Mucosa of gallbladder (tissue), 1 donor: ENCODE measurements around the gene TTLL5. TPM values are rescaled to one million over a fixed set of nuclear protein-coding genes. Genes with fewer than 3 reads are reported as not detected.

ENCODE experiments used
- DNase-seq: peaks from one replicate; pipeline ENCODE4 v3.0.0-alpha.2; 2020; ENCODE audit warnings: low spot score
- total RNA-seq: library from RNA; stranded (reverse); gene quantifications from one replicate; pipeline ENCODE4 v1.2.1, GENCODE V29; 2021
- donor health status: DM: no; HTN: no; CAD: no.

The TTLL5 gene
- total RNA-seq, 1 donor from 2014 or later: 30.1 TPM

DNA sequence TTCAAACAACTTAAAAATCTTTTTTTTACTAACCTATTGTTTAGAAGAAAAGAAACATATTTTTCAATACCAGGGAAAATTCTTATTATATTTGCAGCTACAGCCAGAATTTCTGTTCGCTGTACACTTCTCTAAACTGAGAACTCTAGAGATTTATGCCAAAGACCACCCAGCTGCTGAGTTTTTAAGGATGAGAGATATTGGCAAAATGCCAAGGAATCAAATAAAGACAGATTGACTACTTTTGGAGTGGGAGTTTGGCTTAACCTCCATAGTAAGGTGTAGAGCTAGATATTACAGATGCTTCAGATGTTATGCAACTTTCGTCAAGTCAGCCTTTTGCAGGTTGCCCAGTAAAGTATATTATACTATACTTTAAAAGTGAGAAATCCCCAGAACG is 71.8 kb downstream of the TTLL5 start:
- DNase-seq: no peak

DNA sequence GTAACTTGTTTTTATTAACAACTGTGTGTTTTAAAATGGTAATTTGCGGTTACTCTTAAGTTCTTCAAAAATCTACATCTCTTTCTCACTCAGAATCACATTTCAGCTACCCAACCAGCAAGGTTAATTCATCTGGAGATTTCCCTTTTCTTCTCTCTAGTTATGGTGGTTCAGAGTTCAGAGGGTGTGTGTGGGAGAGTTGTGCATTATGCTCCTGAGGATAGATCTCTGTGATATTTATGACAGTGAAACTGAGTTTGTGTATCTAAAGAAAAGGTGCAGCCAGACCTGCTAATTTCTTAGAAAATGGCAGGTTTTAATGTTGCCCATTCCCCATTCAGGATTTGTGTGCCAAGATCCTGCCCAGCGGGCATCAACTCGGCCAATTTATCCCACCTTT is 73.8 kb downstream of the TTLL5 start:
- DNase-seq: no peak

- DNase-seq: no peak
Observed at GRCh38 chr14:75736845-75737485, 75.9 kb downstream of the TTLL5 start.

DNA sequence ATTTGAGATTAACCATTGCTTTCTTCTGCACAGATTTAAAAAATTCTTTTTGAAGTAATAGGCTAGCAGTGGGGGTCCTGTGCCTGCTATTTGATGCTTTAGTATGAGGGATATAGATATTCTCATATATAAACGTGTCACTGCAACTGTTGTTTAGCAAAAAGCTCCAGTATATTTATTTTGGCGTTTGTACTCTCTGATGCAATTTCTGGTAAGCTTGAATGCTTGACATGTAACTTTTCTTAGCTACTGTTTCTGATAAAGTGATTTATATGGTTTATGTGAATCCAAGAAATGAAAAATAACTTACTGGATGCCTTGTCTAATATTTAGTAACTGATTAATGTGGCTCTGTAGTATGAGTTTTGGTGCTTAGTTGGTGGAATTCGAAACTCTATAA is 77.1 kb downstream of the TTLL5 start:
- DNase-seq: no peak

DNA sequence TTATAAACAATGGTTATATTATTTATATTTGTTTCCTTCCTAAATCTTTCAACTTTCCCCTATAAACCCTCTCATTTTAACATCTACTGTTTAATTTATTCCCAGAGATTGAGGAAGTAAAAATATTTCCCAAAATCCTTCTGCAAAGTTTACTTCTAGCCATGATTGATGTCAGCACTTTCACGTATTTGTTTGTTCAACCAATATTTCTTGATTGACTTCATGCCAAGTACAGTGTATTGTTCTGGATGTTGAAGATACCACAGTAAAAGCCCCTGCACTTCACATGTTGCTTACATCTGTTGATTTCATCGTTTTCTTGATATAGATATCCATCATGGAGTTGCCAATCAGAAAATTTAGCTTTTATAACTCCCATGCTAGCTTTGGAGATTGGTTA is 81.8 kb downstream of the TTLL5 start:
- no peak for DNase-seq

- no peak for DNase-seq
Observed at GRCh38 chr14:75747899-75748298, 86.9 kb downstream of the TTLL5 start.

GRCh38 chr14:75748336-75748735 is 87.3 kb downstream of the TTLL5 start:
- DNase-seq: no peak

DNA sequence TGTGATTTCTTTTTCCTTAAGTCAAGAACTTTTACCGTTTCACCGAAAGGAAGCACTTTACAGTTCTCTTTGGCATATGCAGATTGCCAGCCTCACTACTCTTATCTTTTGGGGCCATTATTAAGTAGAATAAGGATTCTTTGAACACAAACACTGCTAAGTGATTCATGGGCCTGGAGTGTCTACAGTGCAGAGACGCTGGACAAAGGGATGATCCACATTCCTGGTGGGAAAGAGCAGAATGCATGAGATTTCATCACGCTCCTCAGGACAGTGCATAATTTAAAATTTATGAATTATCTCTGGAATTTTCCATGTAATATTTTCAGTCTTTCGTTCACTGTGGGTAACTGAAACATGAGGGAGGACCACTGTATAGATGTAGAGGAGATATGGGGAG is 90.2 kb downstream of the TTLL5 start:
- DNase-seq: no peak

GRCh38 chr14:75752086-75752485 is 91.0 kb downstream of the TTLL5 start:
- no peak for DNase-seq

- no peak for DNase-seq
Observed at GRCh38 chr14:75752907-75753594, 92.0 kb downstream of the TTLL5 start.

GRCh38 chr14:75753696-75754095 is 92.7 kb downstream of the TTLL5 start:
- DNase-seq: no peak

- DNase-seq: no peak
Observed at GRCh38 chr14:75757644-75758402, 96.8 kb downstream of the TTLL5 start.

DNA sequence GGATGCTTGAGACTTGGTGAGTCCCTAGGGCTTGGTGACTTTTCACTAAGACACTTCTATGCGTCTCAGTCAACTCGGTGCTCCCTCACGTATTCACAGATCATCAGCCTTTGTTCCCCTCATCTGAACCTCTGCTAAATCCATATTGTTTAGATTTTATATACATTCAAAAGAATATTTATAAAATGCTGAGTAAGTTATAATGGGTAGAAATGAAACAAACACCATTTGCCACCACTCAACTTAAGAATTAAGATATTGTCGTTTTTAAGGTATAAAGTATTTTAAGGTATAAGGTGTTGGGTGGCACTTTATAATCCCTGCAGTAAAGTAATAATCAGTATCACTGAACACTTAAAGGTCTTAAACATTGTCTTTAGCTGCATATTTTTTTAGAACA is 103.0 kb downstream of the TTLL5 start:
- no peak for DNase-seq

- DNase-seq: no peak
Observed at GRCh38 chr14:75769047-75769685, 108.1 kb downstream of the TTLL5 start.

DNA sequence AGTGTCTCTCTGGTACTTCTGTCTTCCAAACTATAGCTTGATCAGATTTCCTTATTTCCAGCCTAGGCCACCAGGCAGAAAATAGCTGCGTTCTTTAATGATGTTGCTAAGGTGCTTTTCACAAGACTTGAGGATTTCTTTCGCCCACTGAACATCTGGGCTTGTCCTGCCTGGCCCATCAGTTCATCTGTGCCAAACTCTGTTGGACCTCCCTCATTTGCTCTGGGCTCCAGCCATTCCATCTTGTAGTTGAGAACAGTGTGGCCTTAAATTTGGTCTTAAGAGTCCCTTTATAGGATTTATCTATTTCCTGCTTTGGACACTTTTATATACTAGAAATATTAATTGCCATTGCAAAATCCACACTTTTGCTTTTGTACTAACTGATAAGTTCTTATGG is 109.6 kb downstream of the TTLL5 start:
- no peak for DNase-seq

- no peak for DNase-seq
Observed at GRCh38 chr14:75771595-75771994, 110.5 kb downstream of the TTLL5 start.

GRCh38 chr14:75773046-75773445 is 112.0 kb downstream of the TTLL5 start:
- no peak for DNase-seq

GRCh38 chr14:75781096-75781495 is 120.0 kb downstream of the TTLL5 start:
- DNase-seq: no peak

- no peak for DNase-seq
Observed at GRCh38 chr14:75783184-75783583, 122.1 kb downstream of the TTLL5 start.

GRCh38 chr14:75783602-75784313 is 122.7 kb downstream of the TTLL5 start:
- no peak for DNase-seq

GRCh38 chr14:75784314-75784686 is 123.3 kb downstream of the TTLL5 start:
- DNase-seq: no peak

DNA sequence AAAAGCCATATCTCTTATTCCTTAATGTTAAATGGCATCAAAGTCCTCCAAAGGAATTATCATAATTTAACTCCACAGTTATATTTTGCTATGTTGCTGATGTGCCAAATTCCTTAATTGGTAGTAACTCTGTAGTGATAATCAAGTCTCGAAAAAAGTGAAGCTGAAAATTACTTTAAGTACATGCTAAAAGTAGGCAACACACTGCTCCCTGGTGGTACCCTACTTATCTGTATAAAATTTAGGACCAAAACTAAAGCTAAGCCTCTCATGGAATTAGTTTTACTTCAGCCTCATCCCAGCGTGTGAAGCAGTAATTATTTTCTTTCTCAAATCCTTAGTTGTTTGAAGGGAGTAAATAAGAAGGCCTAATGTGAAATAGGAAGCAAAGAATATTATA is 132.8 kb downstream of the TTLL5 start:
- DNase-seq: no peak
